NCI-H526 treated with DMSO at 0.1 percent for 48 hours (cell line): ENCODE measurements around the gene PRR33.
"Not testable (repeated sequence)": the region's sequence is repeated elsewhere in the genome, so short reads cannot be mapped to it uniquely, and the experiment has no call there.

Experiments
- DNase-seq: peaks from one replicate; lab custom pipeline; 2025; lab: John Stamatoyannopoulos, UW

The PRR33 gene

GRCh38 chr11:1875093-1875850 lies 16.4 kb downstream of the PRR33 start:
- no peak for DNase-seq

- not testable (repeated sequence) for DNase-seq
These were observed 17.1 kb downstream of the PRR33 start for GRCh38 chr11:1874441-1875092.

- not testable (repeated sequence) for DNase-seq
These were observed 17.9 kb downstream of the PRR33 start for GRCh38 chr11:1873813-1874150.

- DNase-seq: no peak
These were observed 18.5 kb downstream of the PRR33 start for GRCh38 chr11:1873048-1873812.

GRCh38 chr11:1872267-1872985 lies 19.3 kb downstream of the PRR33 start:
- DNase-seq: no peak

GRCh38 chr11:1871531-1871930 lies 20.2 kb downstream of the PRR33 start:
- no peak for DNase-seq

- DNase-seq: no peak
These were observed 20.8 kb downstream of the PRR33 start for GRCh38 chr11:1870721-1871466.

GRCh38 chr11:1870326-1870696 lies 21.4 kb downstream of the PRR33 start:
- no peak for DNase-seq

- DNase-seq: no peak
These were observed 22.0 kb downstream of the PRR33 start for GRCh38 chr11:1869427-1870325.

GRCh38 chr11:1868636-1869291 lies 22.9 kb downstream of the PRR33 start:
- DNase-seq: no peak

- DNase-seq: no peak
These were observed 23.5 kb downstream of the PRR33 start for GRCh38 chr11:1868056-1868635.

- no peak for DNase-seq
These were observed 24.3 kb downstream of the PRR33 start for GRCh38 chr11:1867381-1867780.

GRCh38 chr11:1866776-1867175 lies 24.9 kb downstream of the PRR33 start:
- DNase-seq: no peak

- no peak for DNase-seq
These were observed 25.5 kb downstream of the PRR33 start for GRCh38 chr11:1866226-1866625.

- no peak for DNase-seq
These were observed 26.6 kb downstream of the PRR33 start for GRCh38 chr11:1864831-1865665.

- no peak for DNase-seq
These were observed 27.5 kb downstream of the PRR33 start for GRCh38 chr11:1864231-1864630.

- no peak for DNase-seq
These were observed 28.1 kb downstream of the PRR33 start for GRCh38 chr11:1863352-1864216.
